Fibroblast of peridontal ligament (primary cell): ENCODE data around the gene IRF8.
"Not testable (repeated sequence)": the region's sequence is repeated elsewhere in the genome, so short reads cannot be mapped to it uniquely, and the experiment has no call there.

Experiments used
- DNase-seq: peaks from one replicate; pipeline ENCODE4 v3.0.0-alpha.2; 2010; ENCODE audit errors: extremely low read depth

The IRF8 gene

DNA sequence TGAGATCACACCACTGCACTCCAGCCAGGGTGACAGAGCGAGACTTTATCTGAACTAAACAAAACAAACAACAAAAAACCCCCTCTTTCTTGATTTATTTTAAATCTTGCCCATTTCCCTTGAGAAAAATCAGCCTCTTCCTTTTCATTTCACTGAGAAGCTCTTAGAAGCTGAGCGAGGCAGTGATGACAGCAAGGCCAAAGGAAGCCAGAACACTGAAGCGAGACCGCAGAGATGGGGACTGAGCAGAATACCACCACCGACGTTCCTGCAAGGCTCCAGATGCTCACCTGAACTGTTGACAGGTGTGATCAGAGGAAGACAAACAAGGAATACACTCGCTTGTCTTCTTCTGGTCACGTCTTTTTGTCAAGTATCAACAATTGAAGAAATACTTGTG is 30.5 kb upstream of the IRF8 start:
- no peak for DNase-seq

DNA sequence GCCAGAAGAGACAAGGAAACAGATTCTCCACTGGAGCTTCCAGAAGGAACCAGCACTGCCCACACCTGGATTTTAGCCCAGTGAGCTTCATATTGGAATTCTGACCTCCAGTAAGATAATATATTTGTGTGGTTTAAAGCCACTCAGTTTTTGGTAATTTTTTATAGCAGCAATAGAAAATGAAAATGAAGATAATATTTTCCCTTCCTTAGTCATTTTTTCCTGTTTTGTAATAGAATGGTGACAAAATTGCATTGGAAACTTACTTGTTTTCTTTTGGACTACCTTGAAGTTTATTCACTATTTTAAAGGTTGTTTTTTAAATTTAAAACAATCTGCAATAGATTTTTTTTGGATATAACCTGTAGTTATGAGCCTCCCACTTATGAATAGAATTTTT is 29.8 kb upstream of the IRF8 start:
- DNase-seq, result no peak

DNA sequence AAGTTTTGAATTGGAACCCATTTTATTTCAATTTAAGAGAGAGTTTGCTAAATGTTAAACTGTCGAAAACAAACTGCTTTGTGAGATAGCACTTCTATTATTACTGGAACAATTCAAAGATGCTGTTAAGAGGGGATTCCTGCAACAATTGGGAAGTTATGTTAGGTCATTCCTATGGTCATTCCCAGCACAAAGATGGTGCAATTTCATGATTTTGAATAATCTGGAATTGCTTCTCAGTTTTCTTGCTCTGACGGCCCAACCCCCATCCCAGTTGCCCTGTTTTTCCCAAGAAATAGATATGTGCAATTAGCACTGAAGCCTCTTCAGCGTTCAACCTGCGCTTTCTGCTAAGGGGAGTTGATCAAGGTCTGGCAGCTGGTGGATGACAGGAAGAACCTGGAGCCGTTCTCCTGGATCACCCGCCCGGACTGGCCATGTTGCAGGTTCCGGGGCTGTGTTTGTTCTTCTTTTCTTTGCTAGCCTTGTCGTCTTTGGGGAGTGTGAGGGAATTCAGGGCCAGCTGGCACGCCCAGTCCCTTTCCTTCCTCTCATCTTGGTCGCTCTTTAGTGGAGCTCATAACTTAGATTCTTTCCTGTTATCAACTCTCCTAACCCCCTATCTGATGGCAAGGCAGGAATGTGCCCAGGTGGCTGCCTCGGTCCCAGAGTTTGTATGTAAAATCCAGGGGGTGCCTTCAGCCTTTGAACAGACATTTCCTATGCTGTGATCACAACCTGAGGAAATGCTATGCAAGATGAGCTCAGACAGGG is 29.0 kb upstream of the IRF8 start:
- DNase-seq, result no peak

DNA sequence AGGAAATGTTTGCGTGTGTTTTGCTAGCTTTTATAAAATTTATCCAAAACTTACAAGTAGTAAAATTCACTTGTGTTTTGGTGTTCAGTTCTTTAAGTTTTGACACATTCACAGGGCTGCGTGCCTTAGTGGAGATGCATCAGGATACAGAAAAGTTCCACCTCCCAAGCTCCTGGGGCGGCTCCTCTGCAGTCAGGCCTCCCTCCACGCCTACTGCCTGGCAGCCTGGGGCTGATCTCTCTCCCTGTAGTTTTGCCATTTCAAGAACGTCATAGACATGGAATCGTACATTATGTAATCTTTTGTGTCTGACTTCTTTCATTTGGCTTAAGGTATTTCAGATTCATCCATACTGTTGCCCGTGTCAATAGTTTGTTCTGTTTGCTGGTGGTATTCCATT is 27.2 kb upstream of the IRF8 start:
- DNase-seq, result no peak

DNA sequence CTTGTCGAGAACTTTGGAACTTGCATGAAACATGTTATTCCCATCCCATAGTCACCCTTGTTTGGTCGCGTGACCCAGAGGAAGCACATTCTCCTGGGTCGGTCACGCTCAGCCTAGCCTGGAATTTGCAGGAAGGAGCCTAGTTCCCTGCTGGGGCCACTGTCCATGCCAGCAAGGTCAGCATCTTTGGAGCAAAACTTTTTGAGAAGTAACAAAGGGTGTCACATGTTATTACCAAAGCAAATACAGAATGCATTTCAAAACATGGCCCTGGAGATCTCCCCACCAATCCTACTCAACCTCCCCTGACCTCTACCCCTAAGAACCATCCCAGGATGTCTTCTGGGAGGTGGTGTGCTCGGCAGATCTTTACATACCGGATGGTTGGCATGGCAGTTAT is 26.2 kb upstream of the IRF8 start:
- DNase-seq, result no peak

DNA sequence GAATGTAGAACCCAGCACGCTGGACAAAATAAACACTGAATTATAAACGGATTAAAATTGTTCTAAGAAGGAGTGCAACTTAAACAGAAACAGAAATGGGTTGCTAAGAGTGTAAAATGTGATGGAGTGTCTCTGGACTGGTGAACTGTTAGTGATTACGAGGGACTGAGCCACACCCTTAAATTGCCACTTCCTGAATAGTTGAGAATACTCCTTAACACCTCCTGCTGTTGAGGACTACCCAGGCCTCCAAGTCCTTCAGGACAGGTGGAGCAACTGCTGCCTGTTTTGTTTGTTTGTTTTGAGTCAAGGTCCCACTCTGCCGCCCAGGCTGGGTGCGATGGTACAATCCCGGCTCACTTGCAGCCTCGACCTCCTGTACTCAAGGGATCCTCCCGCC is 25.8 kb upstream of the IRF8 start:
- no peak for DNase-seq

DNA sequence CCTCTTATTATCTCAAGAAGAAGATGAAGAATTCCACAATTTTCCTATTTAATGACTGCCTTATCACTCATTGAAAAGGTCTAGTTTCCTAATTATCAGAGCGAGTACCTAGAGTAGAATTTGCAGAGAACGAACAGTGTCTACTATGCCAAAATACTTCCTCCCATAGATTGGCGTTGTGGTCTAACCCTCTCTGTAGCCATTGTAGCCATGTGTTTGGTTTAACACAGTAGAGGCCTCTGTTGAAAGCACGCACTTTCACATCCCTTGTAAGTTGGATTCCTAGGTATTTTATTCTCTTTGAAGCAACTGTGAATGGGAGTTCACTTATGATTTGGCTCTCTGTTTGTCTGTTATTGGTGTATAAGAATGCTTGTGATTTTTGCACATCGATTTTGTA is 24.9 kb upstream of the IRF8 start:
- DNase-seq, result not testable (repeated sequence)

DNA sequence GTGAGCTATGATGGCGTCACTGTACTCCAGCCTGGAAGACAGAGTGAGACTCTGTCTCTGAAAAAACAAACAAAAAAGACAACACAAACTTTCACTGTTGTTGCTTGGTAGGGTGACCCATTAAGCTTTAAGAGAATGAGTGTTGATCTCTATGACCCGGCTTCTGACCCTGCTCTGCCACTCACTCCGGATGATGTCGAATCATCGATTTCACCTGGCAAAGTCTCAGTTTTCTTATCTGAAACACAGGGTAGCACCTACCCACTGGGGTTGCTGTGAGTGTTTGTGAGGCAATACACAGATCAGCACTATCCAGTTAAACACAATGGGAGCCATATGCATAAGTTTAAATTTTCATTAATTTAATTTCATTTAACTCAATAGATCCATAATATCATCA is 20.6 kb upstream of the IRF8 start:
- DNase-seq, result no peak

DNA sequence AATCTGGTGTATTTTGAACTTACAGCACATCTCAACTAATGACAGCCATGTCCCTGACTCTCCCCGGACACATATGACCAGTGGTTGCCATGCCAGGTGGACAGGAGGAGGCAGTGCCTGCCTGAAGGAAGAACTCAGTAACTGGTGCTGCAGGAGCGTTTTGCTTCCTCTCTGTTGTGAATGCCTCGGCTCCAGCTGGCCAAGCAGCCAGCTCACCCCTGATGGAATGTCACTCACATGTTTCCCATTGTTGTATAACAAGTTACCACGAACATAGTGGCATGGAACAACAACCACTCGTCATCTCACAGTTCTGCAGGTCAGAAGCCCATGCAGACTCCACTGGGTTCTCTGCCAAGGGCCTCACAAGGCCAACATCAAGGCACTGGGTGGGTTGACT is 20.1 kb upstream of the IRF8 start:
- DNase-seq, result peak; percentile 58

DNA sequence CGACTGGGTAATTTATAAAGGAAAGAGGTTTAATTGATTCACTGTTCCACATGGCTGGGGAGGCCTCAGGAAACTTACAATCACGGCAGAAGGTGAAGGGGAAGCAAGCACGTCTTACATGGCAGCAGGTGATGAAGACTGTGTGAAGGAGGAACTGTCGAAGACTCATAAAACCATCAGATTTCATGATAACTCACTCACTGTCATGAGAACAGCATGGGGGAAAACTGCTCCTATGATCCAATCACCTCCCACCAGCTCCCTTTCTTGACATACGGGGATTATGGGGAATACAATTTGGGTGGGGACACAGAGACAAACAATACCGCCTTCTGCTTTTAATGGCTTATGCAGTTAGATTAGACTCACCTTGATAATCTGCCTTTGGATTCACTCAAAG is 19.4 kb upstream of the IRF8 start:
- no peak for DNase-seq

DNA sequence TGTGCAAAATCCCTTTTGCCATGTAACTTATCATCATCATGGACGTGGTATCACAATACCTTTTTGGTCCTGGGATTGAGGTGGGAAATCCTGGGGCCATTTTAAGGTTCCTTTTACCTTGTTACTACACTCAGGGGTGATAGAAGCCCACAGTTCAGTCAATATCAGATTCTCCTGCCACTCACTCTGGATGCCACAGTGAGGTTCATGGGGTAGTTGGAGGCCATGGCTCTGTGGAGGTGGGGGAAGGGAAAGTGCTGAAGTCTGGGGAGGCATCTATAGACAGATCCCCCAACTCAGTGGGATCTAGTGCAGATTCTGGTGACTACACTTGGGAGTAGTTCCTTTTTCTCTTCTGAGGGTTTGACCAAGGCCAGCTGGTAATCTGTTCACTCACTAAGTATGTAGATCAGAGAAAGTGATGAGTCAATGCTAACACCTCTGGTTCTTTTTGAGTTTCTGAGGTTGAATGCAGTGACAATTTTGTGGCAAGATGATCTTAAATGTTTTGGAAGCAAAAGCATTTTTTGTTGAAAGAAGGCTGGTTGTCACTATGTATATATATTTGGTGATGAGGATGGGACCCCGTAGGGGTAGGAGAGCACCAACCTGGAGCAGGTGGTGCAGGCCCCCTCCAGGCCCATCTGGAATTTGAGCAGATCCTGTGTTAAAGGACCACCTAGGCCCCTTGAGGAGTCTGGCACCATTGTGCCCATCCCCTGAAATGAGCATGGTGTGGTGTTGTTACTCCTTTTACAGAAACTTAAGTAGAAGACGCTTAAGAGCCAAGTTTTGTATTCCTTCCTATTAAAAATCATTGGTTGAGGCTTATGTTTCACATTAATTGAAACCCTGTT is 18.8 kb upstream of the IRF8 start:
- DNase-seq, result no peak

DNA sequence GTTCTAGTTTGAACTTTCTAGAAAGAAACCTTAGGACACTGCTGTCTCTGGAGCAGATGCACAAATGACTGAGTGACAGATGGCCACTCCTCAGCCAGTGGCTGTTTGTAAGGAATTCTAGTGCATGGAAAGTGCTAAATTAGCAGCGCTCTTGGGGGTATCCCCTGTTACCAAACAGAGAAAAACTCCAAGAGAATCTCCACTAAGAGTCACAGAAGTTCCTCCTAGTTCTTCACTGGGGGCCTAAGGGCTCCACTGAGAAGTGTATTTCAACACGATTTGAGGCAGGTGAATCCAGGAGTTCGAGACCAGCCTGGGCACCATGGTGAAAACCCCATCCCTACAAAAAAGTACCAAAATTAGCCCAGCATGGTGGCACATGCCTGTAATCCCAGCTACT is 18.1 kb upstream of the IRF8 start:
- DNase-seq, result no peak

DNA sequence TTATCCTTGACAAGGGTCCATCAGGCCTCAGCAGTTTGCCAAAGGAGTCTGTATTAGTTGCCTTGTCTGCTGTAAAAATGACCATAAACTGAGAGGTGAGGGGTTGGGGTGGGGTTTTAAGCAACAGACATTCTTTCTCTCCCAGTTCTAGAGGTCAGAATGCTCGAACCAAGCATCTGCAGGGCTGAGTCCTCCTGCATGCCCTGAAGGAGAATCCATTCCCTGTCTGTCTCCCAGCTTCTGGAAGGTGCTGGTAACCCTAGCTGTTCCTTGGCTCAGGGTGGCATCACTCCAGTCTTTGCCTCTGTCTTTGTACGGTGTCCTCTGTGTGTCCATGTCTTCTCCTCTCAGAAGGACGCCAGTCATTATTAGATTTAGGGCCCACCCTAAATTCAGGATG is 17.5 kb upstream of the IRF8 start:
- DNase-seq, result no peak

DNA sequence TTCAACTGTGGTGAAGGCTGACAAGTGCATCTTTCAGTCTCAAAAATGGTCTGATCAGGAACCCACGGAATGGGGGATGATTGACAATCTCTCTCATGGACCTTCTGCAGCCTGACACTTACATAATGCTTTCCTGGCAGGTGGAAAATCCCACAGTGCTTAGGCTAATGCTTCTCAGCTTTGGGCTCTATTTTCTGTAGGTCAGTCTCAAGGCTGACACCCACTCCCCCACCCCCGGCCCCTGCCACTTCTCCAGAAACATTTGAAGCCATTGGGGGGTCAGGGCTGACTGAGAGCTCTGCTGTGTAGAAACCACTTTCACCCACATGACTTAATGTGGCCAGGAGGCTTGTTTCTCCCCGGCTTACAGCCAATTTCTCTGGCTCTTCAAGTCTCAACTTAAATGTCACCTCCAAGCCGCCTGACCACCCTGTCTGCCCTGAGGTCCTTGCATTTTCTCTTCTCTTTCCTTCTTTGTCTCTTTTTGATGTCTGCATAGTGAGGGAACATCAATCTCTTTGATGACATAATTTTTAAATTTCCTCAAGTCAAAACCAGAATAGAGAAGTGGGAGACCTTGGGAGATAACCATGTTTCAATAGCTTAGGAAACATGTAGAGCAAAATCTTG is 16.7 kb upstream of the IRF8 start:
- no peak for DNase-seq

DNA sequence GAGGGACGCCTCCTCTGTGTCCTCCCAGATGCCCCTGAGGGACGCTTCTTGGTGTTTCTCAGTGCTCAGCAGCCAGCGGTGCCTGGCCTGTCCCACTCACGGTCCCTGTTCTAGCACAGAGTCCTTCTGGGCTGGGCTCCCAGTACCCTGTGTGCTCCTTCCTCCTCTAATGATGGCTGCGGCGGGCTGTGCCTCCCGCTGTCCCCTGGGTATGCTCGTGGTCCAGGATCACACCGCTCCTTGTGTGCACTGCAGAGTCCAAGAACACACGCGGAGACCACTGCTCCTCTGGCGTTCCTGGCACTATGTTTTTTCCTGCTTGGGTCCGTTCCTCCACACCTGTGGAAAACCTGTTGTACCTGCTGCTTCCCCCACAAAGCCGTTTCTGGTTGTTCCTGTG is 15.1 kb upstream of the IRF8 start:
- no peak for DNase-seq

DNA sequence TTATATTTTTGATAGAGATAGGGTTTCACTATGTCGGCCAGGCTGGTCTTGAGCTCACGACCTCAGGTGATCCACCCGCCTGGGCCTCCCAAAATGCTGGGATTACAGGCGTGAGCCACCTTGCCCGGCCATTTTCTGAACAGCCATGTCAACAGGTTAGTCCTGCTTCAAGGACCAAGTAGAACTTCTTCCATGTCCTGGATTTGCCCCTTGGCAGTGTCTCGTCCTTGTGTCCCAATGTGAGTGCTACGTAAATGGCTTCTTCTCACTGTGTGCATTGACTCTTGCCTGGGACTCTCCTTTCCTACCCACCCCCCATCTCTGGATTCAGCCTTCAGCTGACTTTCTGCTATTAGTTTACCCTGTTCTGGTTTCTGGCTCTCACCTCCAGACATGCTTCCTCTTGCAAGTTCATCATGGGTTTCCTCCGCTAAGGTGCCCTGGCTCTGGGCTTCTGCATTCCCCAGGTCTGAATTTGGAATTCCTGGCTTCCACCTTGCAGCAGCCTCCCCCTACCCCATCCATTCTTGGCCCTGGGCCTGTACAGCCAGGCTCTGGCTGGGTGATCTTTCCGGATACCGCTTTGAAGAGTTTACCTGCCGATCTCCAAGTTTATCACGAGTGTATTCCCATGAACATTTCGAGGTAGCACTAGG is 14.0 kb upstream of the IRF8 start:
- no peak for DNase-seq

DNA sequence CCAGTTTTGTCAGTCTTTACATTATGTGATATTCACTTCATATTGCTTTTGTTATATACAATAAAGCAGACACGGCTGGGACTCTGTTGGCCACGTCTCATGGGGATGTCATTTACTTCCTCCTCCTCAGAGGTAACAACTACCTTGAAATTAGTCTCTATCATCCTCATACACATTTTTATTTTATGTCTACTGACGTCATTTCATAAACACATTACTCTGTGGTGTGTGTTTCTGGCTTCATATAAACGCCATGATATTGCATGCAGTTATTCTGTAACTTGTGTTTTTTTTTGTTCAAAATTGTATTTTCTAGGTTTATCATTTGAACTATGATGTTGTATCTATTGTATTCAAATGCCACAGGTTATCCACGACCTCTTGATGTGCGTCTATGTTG is 13.4 kb upstream of the IRF8 start:
- DNase-seq, result no peak

DNA sequence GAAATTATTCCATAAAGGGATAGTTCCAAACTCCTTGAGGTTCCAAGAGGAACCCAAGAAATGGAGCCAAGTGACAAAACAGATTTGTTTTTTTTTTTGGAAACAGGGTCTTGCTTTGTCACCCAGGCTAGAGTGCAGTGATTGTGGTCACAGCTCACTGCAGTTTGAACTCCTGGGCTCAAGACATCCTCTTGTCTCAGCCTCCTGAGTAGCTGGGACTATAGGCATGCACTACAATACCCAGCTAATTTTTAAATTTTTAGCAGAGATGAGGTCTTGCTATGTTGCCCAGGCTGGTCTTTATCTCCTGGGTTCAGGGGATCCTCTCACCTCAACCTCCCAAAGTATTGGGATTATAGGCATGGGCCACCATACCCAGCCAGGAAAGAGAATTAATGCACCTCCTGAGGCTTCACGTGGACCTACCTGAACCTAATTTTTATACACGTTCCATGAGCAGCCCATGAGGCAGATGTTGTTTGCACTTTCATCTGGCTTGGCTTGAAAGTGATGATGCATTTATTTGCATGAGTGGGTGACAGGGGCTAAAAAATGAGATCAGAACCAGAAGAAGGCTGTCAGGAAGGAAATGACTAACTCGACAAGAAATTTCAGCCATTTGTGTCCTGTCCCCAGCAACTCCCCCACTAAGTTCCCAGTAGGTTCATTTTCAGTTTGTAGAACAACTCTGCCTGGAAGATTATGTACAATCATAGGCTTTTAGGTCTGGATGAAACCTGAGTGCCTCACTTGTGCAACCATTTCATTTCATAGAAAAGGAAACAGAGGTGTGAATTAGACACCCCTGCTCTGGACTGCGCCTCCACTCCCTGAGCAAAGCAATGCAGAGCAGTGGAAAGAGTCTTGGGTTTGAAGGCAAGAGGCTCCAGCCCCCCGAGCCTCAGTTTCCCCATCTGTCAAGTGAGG is 10.3 kb upstream of the IRF8 start:
- peak; percentile 1 for DNase-seq

DNA sequence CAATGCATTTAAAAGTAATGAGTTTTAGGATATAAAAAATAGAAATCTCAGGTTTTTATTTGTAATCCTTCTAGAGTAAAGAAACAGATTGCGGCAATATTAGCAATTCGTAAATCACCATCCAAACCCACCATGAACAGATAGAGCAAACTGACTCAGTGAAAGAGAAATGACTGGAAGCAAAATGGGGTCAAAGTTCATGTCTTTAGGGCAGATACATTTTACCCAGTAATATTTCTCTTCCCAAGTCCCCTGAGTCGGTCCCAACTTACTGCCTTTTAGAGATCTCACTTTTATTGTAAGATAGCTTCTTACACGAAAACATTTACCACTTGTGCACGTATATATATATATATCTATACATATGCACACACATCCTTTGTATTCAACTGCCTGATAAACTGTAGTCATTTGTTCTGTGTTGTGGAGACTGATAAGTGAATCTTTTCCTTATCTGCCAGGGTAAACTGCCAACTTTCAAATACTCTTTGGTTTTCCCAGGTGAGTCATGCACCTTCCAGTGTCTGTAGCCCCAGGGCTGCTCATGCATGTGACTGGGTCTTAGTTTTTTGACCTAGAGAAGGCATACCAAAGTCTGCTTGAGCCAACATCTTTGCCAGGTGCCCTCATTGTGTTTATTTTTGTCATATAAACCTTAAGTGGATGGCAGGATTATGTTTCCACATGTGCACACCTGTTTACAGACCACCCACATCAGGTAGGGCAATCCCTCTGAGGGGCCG is 7.8 kb upstream of the IRF8 start:
- DNase-seq, result no peak

DNA sequence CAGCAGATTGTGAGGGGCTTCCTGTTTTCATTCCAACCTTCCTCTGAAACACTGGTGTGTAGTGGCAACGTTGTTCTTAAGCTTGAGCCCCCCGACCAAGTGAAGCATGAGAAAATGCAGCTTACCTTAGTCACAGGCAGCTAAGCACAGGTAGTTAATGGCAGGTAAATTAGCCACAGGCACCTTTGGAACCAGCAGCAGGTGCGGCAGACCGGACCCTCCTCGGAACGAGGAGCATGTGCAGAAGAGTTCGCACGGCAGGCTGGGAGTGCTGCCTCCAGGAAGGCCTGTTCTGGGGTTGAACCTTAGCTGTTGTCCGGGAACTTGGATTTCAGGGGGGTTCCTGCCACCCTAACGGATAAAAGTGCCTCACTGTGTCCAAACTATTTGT is 7.2 kb upstream of the IRF8 start:
- DNase-seq, result no peak

DNA sequence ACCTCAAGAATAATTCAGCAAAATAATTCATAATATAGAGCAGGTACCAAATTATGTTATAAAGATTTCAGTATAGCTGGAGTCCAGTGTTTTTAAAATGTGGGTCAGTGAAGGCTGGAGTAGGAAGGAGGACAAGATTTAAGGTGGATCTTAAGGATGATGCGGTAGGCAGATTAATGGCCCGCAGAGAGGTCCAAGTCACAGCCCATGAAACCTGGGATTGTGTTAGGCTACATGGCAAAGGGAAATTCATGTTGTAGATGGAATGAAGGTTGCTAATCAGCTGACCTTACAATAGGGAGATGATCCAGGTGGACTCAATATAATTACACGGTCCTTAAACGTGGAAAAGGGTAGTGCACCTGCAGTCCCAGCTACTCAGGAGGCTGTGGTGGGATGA is 6.2 kb upstream of the IRF8 start:
- DNase-seq, result no peak
